ENCODE results near the gene DST. TPM values are rescaled to one million over a fixed set of nuclear protein-coding genes. Genes with fewer than 3 reads are reported as not detected.

DST gene
- total and polyA plus RNA-seq, 4 donors: 47.2 to 578 (median 371) TPM

GRCh38 chr6:56513631-56514030 is 129.1 kb downstream of the DST start:
- Histone ChIP-seq H3K9me3 (ENCODE audit: control insufficient read depth, low read length) (no peaks in the 10 kb centered on the region), H3K4me1 (ENCODE audit: control insufficient read depth in 1 of 2, insufficient read depth in 2 of 2, low read length in 2 of 2) (peaks cover 3 to 7% of the 10 kb centered on the region in 2 donors), H3K27ac (ENCODE audit: low read depth in 1 of 2, low read length in 2 of 2) (peak overlapping the region; percentile 32 to 82), H3K27me3 (ENCODE audit: control insufficient read depth in 1 of 2, insufficient read depth in 2 of 2, low read length in 1 of 2) (no peaks in the 10 kb centered on the region), H3K36me3 (ENCODE audit: control insufficient read depth in 1 of 2, insufficient read depth in 2 of 2, low read length in 1 of 2) (peaks cover 0 to 2% of the 10 kb centered on the region in 2 donors), H3K4me3 (ENCODE audit: low read length in 2 of 2) (no peak overlapping the region)
- WGBS, 2 donors: 89 to 100% methylated on average over 1 of the region's 1 CpG
- ATAC-seq (ENCODE audit: low FRiP score) (no peak), DNase-seq (no peak)
- intact Hi-C loops (cut with DNase I): no loop called here

DNA sequence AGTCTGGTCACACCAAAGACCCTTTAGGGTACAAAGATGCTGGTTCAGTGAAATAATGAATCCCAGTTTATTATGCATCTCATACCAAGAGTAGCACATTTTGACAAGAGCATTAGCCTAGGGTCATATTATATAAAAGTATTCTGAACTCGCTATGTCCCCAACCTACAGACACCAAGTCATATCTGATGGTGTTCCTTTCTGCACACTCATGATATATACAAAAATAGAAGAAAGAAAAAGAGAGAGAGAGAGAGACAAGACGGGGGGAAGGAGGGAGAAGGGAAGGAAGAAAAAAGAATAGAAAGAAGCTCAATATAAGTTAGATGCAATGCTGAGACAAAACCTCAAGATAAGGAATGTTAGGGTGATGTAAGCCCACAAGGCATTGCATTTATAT is 131.1 kb downstream of the DST start:
- DNase-seq (no peak), ATAC-seq (ENCODE audit: low FRiP score) (no peak)
- Histone ChIP-seq H3K9me3 (ENCODE audit: control insufficient read depth, low read length) (no peaks in the 10 kb centered on the region), H3K4me3 (ENCODE audit: low read length in 2 of 2) (no peak overlapping the region), H3K4me1 (ENCODE audit: control insufficient read depth in 1 of 2, insufficient read depth in 2 of 2, low read length in 2 of 2) (peaks cover 4 to 8% of the 10 kb centered on the region in 2 donors), H3K36me3 (ENCODE audit: control insufficient read depth in 1 of 2, insufficient read depth in 2 of 2, low read length in 1 of 2) (peaks cover 0 to 2% of the 10 kb centered on the region in 2 donors), H3K27me3 (ENCODE audit: control insufficient read depth in 1 of 2, insufficient read depth in 2 of 2, low read length in 1 of 2) (no peaks in the 10 kb centered on the region), H3K27ac (ENCODE audit: low read depth in 1 of 2, low read length in 2 of 2) (no peak overlapping the region)
- WGBS, 2 donors: 82 to 90% methylated on average over 2 of the region's 2 CpGs
- intact Hi-C loops (cut with DNase I): no loop called here

GRCh38 chr6:56510984-56511531 is 131.6 kb downstream of the DST start:
- peak overlapping the region in 1 of 2 donors; percentile 35 for H3K27ac ChIP-seq (ENCODE audit: low read depth in 1 of 2, low read length in 2 of 2)
- H3K4me1 ChIP-seq (ENCODE audit: control insufficient read depth in 1 of 2, insufficient read depth in 2 of 2, low read length in 2 of 2): peaks cover 4 to 8% of the 10 kb centered on the region in 2 donors

DNA sequence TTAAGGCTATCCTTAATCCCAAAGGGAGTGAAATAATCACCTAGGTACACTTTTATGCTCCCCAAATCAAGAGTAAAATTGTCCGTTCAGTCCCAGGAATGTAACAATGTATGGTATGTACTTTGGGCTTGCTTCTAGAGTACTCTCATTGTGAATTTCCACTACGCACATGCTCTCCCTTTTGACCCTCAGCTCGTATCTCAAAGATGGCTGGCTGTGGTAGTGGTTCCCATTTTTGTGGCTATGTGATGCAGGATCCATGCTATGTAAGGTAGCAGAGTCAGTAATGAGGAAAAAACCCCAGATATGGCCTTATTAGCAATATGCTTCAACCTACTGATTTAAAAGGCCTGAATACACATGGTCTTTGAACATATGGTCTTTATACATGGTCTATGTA is 133.7 kb downstream of the DST start:
- WGBS, 2 donors: 43 to 51% methylated on average over 3 of the region's 3 CpGs
- ATAC-seq (ENCODE audit: low FRiP score) (no peak), DNase-seq (no peak)
- Histone ChIP-seq H3K27me3 (ENCODE audit: control insufficient read depth in 1 of 2, insufficient read depth in 2 of 2, low read length in 1 of 2) (no peaks in the 10 kb centered on the region), H3K4me1 (ENCODE audit: control insufficient read depth in 1 of 2, insufficient read depth in 2 of 2, low read length in 2 of 2) (peaks cover 8 to 10% of the 10 kb centered on the region in 2 donors), H3K4me3 (ENCODE audit: low read length in 2 of 2) (no peak overlapping the region), H3K9me3 (ENCODE audit: control insufficient read depth, low read length) (no peaks in the 10 kb centered on the region), H3K36me3 (ENCODE audit: control insufficient read depth in 1 of 2, insufficient read depth in 2 of 2, low read length in 1 of 2) (peaks cover 0 to 2% of the 10 kb centered on the region in 2 donors), H3K27ac (ENCODE audit: low read depth in 1 of 2, low read length in 2 of 2) (peak overlapping the region in 1 of 2 donors; percentile 87)
- intact Hi-C loops (cut with DNase I): no loop called here

More at GRCh38 chr6:56510984-56511531, 131.6 kb downstream of the DST start:
- Histone ChIP-seq H3K27me3 (ENCODE audit: control insufficient read depth in 1 of 2, insufficient read depth in 2 of 2, low read length in 1 of 2) (no peaks in the 10 kb centered on the region), H3K9me3 (ENCODE audit: control insufficient read depth, low read length) (no peaks in the 10 kb centered on the region), H3K4me3 (ENCODE audit: low read length in 2 of 2) (no peak overlapping the region), H3K36me3 (ENCODE audit: control insufficient read depth in 1 of 2, insufficient read depth in 2 of 2, low read length in 1 of 2) (peaks cover 0 to 2% of the 10 kb centered on the region in 2 donors)
- intact Hi-C loops (cut with DNase I): no loop called here
- ATAC-seq (ENCODE audit: low FRiP score): no peak
- 46 to 49% methylated on average over 3 of the region's 3 CpGs for WGBS, 2 donors
- no peak for DNase-seq

DNA sequence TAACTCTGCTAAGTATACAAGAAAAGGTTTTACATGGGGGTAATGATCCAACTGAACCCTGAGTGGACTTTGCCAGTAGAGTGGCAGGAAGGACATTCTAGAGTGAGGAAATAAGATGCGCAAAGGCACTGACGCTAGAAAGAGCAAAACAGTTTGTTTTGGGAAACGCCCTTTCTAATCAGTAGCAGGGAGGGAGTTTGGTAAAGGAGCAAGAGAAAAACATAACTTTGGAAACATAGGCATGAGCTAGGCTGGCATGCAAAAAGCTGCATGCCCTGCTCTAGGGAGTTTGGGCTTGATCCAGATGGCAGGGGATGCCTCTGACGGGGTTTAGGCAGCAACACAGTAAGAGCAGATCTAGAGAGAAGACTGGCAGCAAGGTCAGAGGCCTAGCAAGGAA is 135.2 kb downstream of the DST start:
- peak overlapping the region; percentile 16 to 44 for H3K27ac ChIP-seq (ENCODE audit: low read depth in 1 of 2, low read length in 2 of 2)
- intact Hi-C loops (cut with DNase I): no loop called here

GRCh38 chr6:56505512-56506260 is 137.0 kb downstream of the DST start:
- 7 to 8% methylated on average over 2 of the region's 2 CpGs for WGBS, 2 donors
- intact Hi-C loops (cut with DNase I): no loop called here
- peak overlapping the region in 1 of 2 donors; percentile 67 for H3K27ac ChIP-seq (ENCODE audit: low read depth in 1 of 2, low read length in 2 of 2)

More for the DNA sequence above, 135.2 kb downstream of the DST start:
- DNase-seq (no peak), ATAC-seq (ENCODE audit: low FRiP score) (peak; percentile 60)
- Histone ChIP-seq H3K27me3 (ENCODE audit: control insufficient read depth in 1 of 2, insufficient read depth in 2 of 2, low read length in 1 of 2) (no peaks in the 10 kb centered on the region), H3K36me3 (ENCODE audit: control insufficient read depth in 1 of 2, insufficient read depth in 2 of 2, low read length in 1 of 2) (peaks cover 0 to 2% of the 10 kb centered on the region in 2 donors), H3K9me3 (ENCODE audit: control insufficient read depth, low read length) (no peaks in the 10 kb centered on the region), H3K4me1 (ENCODE audit: control insufficient read depth in 1 of 2, insufficient read depth in 2 of 2, low read length in 2 of 2) (peaks cover 8 to 10% of the 10 kb centered on the region in 2 donors), H3K4me3 (ENCODE audit: low read length in 2 of 2) (no peak overlapping the region)
- 9 to 14% methylated on average over 4 of the region's 4 CpGs for WGBS, 2 donors

DNA sequence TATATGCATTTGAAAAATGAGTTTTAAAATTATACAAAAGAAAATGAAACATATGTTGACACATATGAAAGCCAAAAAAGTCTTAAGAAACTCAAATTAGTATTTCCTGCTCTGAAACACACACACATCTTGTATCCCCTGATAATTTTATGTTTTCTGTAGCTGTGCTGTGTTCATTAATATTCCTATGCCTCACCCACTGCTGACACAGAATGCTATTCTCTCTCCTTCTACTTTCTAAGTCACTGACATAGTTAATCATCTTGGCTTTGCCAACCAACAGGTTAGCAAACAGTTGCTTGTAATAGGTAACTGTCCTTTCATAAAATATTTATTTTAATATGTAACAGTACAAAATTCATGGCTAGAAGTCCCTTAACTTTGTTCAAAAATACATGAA is 140.7 kb downstream of the DST start:
- no peak overlapping the region for H3K27ac ChIP-seq (ENCODE audit: low read depth in 1 of 2, low read length in 2 of 2)
- intact Hi-C loops (cut with DNase I): loop anchor here in 1 of 2 donors (5.0 kb wide), 1 partner anchor 45 kb away; no protein-coding TSS in a partner anchor
- H3K36me3 ChIP-seq (ENCODE audit: control insufficient read depth in 1 of 2, insufficient read depth in 2 of 2, low read length in 1 of 2): peaks cover 2 to 4% of the 10 kb centered on the region in 2 donors
- H3K4me1 ChIP-seq (ENCODE audit: control insufficient read depth in 1 of 2, insufficient read depth in 2 of 2, low read length in 2 of 2): peaks cover 4 to 9% of the 10 kb centered on the region in 2 donors
- ATAC-seq (ENCODE audit: low FRiP score) (no peak), DNase-seq (no peak)
- no peak overlapping the region for H3K4me3 ChIP-seq (ENCODE audit: low read length in 2 of 2)
- H3K9me3 ChIP-seq (ENCODE audit: control insufficient read depth, low read length): no peaks in the 10 kb centered on the region
- no peaks in the 10 kb centered on the region for H3K27me3 ChIP-seq (ENCODE audit: control insufficient read depth in 1 of 2, insufficient read depth in 2 of 2, low read length in 1 of 2)

More at GRCh38 chr6:56505512-56506260, 137.0 kb downstream of the DST start:
- H3K4me1 ChIP-seq (ENCODE audit: control insufficient read depth in 1 of 2, insufficient read depth in 2 of 2, low read length in 2 of 2): peaks cover 10% of the 10 kb centered on the region in 2 donors
- ATAC-seq (ENCODE audit: low FRiP score) (peak; percentile 56), DNase-seq (no peak)
- H3K27me3 ChIP-seq (ENCODE audit: control insufficient read depth in 1 of 2, insufficient read depth in 2 of 2, low read length in 1 of 2): no peaks in the 10 kb centered on the region
- H3K4me3 ChIP-seq (ENCODE audit: low read length in 2 of 2): no peak overlapping the region
- H3K9me3 ChIP-seq (ENCODE audit: control insufficient read depth, low read length): no peaks in the 10 kb centered on the region
- H3K36me3 ChIP-seq (ENCODE audit: control insufficient read depth in 1 of 2, insufficient read depth in 2 of 2, low read length in 1 of 2): peaks cover 0 to 2% of the 10 kb centered on the region in 2 donors

DNA sequence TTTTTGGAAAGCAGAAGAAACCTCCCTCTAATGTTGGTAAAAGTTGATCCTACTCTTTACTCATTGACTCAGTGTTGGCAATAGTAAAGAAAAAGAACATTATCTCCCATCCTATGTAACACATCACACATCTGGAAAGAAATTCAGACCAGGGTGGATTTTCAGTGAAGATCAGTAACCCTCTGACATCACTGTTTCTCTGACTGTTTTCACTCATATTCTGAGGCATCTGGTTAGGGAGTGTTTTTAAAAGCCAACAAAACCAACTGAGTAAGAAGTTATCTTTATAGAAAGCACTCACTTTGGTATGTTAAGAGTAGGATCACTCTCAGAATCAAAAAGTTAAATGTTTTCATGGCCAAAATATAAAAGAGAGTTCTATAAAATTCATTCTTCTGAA is 143.6 kb downstream of the DST start:
- no peak for ATAC-seq (ENCODE audit: low FRiP score)
- Histone ChIP-seq H3K4me3 (ENCODE audit: low read length in 2 of 2) (no peak overlapping the region), H3K36me3 (ENCODE audit: control insufficient read depth in 1 of 2, insufficient read depth in 2 of 2, low read length in 1 of 2) (peaks cover 2 to 4% of the 10 kb centered on the region in 2 donors), H3K9me3 (ENCODE audit: control insufficient read depth, low read length) (no peaks in the 10 kb centered on the region), H3K4me1 (ENCODE audit: control insufficient read depth in 1 of 2, insufficient read depth in 2 of 2, low read length in 2 of 2) (peaks cover 2 to 3% of the 10 kb centered on the region in 2 donors), H3K27ac (ENCODE audit: low read depth in 1 of 2, low read length in 2 of 2) (no peak overlapping the region), H3K27me3 (ENCODE audit: control insufficient read depth in 1 of 2, insufficient read depth in 2 of 2, low read length in 1 of 2) (no peaks in the 10 kb centered on the region)
- no peak for DNase-seq
- intact Hi-C loops (cut with DNase I): loop anchor here in 1 of 2 donors (5.0 kb wide), 1 partner anchor 43 kb away; no protein-coding TSS in a partner anchor
